Gastroesophageal sphincter (tissue), 3 donors: Measurements from ENCODE around the gene STAM2.

Experiments
- EP300 ChIP-seq: sonication (generic); formaldehyde crosslinking; IDR thresholded peaks from one replicate; pipeline ENCODE4 v1.6.1; 2017; ENCODE audit warnings: antibody characterized with exemption, mild to moderate bottlenecking
- POLR2A ChIP-seq, 2 donors: fragments of 450-650 bp; IDR thresholded peaks; one replicate each; pipeline ENCODE4 v1.6.1; 2017; ENCODE audit warnings: antibody characterized with exemption in 2 of 2, mild to moderate bottlenecking in 2 of 2, moderate library complexity in 1 of 2
- POLR2AphosphoS5 ChIP-seq: sonication (generic); formaldehyde crosslinking; IDR thresholded peaks from one replicate; pipeline ENCODE4 v1.6.1; 2017; ENCODE audit warnings: antibody characterized with exemption
- TF ChIP-seq, protein P1 (sequence below), 4 experiments: fragments of 200-600 bp in 2 of 4; fragments of 450-650 bp in 2 of 4; sonication (generic) in 1 of 4; IDR thresholded peaks; one replicate each; pipeline ENCODE4 v1.5.1; 2017 to 2019; ENCODE audit warnings: antibody characterized with exemption in 4 of 4, mild to moderate bottlenecking in 2 of 4, moderate library complexity in 2 of 4

GRCh38 chr2:152122161-152122560 lies 53.4 kb downstream of the STAM2 start:
- TF ChIP-seq, protein P1, sequence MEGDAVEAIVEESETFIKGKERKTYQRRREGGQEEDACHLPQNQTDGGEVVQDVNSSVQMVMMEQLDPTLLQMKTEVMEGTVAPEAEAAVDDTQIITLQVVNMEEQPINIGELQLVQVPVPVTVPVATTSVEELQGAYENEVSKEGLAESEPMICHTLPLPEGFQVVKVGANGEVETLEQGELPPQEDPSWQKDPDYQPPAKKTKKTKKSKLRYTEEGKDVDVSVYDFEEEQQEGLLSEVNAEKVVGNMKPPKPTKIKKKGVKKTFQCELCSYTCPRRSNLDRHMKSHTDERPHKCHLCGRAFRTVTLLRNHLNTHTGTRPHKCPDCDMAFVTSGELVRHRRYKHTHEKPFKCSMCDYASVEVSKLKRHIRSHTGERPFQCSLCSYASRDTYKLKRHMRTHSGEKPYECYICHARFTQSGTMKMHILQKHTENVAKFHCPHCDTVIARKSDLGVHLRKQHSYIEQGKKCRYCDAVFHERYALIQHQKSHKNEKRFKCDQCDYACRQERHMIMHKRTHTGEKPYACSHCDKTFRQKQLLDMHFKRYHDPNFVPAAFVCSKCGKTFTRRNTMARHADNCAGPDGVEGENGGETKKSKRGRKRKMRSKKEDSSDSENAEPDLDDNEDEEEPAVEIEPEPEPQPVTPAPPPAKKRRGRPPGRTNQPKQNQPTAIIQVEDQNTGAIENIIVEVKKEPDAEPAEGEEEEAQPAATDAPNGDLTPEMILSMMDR (IDR thresholded peaks at IDR 0.05), result no peak
- TF ChIP-seq EP300 (no peak), POLR2AphosphoS5 (no peak), POLR2A (IDR thresholded peaks at IDR 0.05) (no peak)
